A549 (cell line): ENCODE data around the gene FHAD1. TPM values are rescaled to one million over a fixed set of nuclear protein-coding genes. Genes with fewer than 3 reads are reported as not detected.

Experiments used
- ATAC-seq, 2 experiments: fragments of 200-7000 bp in 1 of 2; fragments of >200 bp in 1 of 2; cut with Nextera tagmentation in 1 of 2; cut with Tn5 transposase in 1 of 2; 3 replicates each; pipeline versions ENCODE4 v1.8.0 to v1.9.1; 2018 to 2020; ENCODE audit warnings: mild to moderate bottlenecking in 1 of 2, moderate library complexity in 1 of 2
- CTCF ChIA-PET: fragments of 300-600 bp; sonication (Branson Sonifier 250); formaldehyde crosslinking; extraction: SDS; loops from one replicate; lab custom pipeline; 2021; ENCODE audit warnings: antibody characterized with exemption, inconsistent platforms; lab: Yijun Ruan, JAX
- POLR2A ChIA-PET: fragments of 350-600 bp; formaldehyde crosslinking; extraction: SDS; loops from one replicate; lab custom pipeline; 2021; ENCODE audit warnings: antibody characterized with exemption, inconsistent platforms; lab: Yijun Ruan, JAX
- DNase-seq, 2 experiments: peaks; one replicate each; pipeline versions ENCODE4 v3.0.0 to v3.0.0-alpha.2; 2011 to 2016; ENCODE audit warnings: low read depth in 1 of 2, low spot score in 1 of 2
- FAIRE-seq: peaks from 2 replicates; lab custom pipeline; 2011; peaks lifted over from hg19 to GRCh38; lab: Jason Lieb, UNC
- H3K27ac ChIP-seq, 2 experiments: fragments of >200 bp; sonication (Bioruptor Twin); formaldehyde crosslinking; 3 replicates each; pipeline ENCODE4 v1.5.1; 2016 to 2017
- H3K4me1 ChIP-seq: fragments of >200 bp; sonication (Bioruptor Twin); formaldehyde crosslinking; 3 replicates; pipeline ENCODE4 v1.6.1; 2016
- H3K4me2 ChIP-seq: fragments of >200 bp; sonication (Bioruptor Twin); formaldehyde crosslinking; 3 replicates; pipeline ENCODE4 v1.6.1; 2016
- H3K4me3 ChIP-seq: fragments of >200 bp; sonication (Bioruptor Twin); formaldehyde crosslinking; 3 replicates; pipeline ENCODE4 v1.5.1; 2016
- H3K9me3 ChIP-seq: fragments of >200 bp; sonication (Bioruptor Twin); formaldehyde crosslinking; 3 replicates; pipeline ENCODE4 v1.6.1; 2016
- CBX8 ChIP-seq: fragments of 200-600 bp; sonication (generic); IDR thresholded peaks from 2 replicates; pipeline ENCODE4 v1.6.1; 2016
- CTCF ChIP-seq: fragments of >200 bp; sonication (Bioruptor Twin); formaldehyde crosslinking; IDR thresholded peaks from 3 replicates; pipeline ENCODE4 v1.5.1; 2016
- EHMT2 ChIP-seq: fragments of 200-600 bp; sonication (generic); IDR thresholded peaks from 2 replicates; pipeline ENCODE4 v1.6.1; 2016; ENCODE audit warnings: antibody characterized with exemption, low read depth, mild to moderate bottlenecking, moderate library complexity
- ELK1 ChIP-seq: fragments of 150-350 bp; IDR thresholded peaks from 2 replicates; pipeline ENCODE4 v1.6.1; 2014; ENCODE audit warnings: low read depth, mild to moderate bottlenecking, low read length
- FOSB ChIP-seq: fragments of 250-450 bp; sonication (Bioruptor Pico); IDR thresholded peaks from 2 replicates; pipeline ENCODE4 v1.5.0; 2020; ENCODE audit warnings: mild to moderate bottlenecking, moderate library complexity
- FOXS1 ChIP-seq: fragments of 250-450 bp; sonication (Bioruptor Pico); IDR thresholded peaks from 2 replicates; pipeline ENCODE4 v1.5.0; 2020; ENCODE audit warnings: mild to moderate bottlenecking, moderate library complexity
- HEYL ChIP-seq: fragments of 250-450 bp; sonication (Bioruptor Pico); IDR thresholded peaks from 2 replicates; pipeline ENCODE4 v1.8.0; 2021; ENCODE audit warnings: mild to moderate bottlenecking, moderate library complexity
- HOXB13 ChIP-seq: fragments of 250-450 bp; sonication (Bioruptor Pico); IDR thresholded peaks from 2 replicates; pipeline ENCODE4 v1.5.0; 2020; ENCODE audit warnings: low read depth, mild to moderate bottlenecking, moderate library complexity
- KDM1A ChIP-seq: fragments of 200-600 bp; sonication (generic); IDR thresholded peaks from 2 replicates; pipeline ENCODE4 v1.6.1; 2016; ENCODE audit warnings: low read depth, mild to moderate bottlenecking
- KDM5A ChIP-seq: fragments of 200-600 bp; sonication (generic); IDR thresholded peaks from 2 replicates; pipeline ENCODE4 v1.6.1; 2016; ENCODE audit warnings: antibody characterized with exemption, mild to moderate bottlenecking
- RAD21 ChIP-seq, 2 experiments: fragments of >200 bp in 1 of 2; sonication (Bioruptor Twin) in 1 of 2; formaldehyde crosslinking in 1 of 2; IDR thresholded peaks in 1 of 2; conservative IDR thresholded peaks in 1 of 2; 2 replicates in 1 of 2; 3 replicates in 1 of 2; pipeline ENCODE4 v1.6.1; 2012 to 2018; ENCODE audit warnings: inconsistent platforms in 1 of 2
- REST ChIP-seq: fragments of 200-600 bp; sonication (generic); IDR thresholded peaks from 2 replicates; pipeline ENCODE4 v1.6.1; 2016; ENCODE audit warnings: antibody characterized with exemption, mild to moderate bottlenecking, moderate library complexity
- RNF2 ChIP-seq: fragments of 200-600 bp; sonication (generic); IDR thresholded peaks from 2 replicates; pipeline ENCODE4 v1.6.1; 2016; ENCODE audit warnings: low read depth, mild to moderate bottlenecking, antibody characterized with exemption, moderate library complexity, borderline replicate concordance
- SMC3 ChIP-seq: fragments of >200 bp; sonication (Bioruptor Twin); formaldehyde crosslinking; IDR thresholded peaks from 3 replicates; pipeline ENCODE4 v1.6.1; 2018; ENCODE audit warnings: inconsistent platforms
- SREBF2 ChIP-seq: fragments of 450-650 bp; IDR thresholded peaks from 2 replicates; pipeline ENCODE4 v1.6.1; 2014; ENCODE audit warnings: mild to moderate bottlenecking, moderate library complexity
- TFCP2L1 ChIP-seq: fragments of 250-450 bp; sonication (Bioruptor Pico); IDR thresholded peaks from 2 replicates; pipeline ENCODE4 v1.5.0; 2021; ENCODE audit warnings: mild to moderate bottlenecking
- ZC3H11A ChIP-seq: fragments of 450-650 bp; IDR thresholded peaks from 2 replicates; pipeline ENCODE4 v1.6.1; 2014; ENCODE audit warnings: antibody characterized with exemption, mild to moderate bottlenecking
- ZFP36 ChIP-seq: fragments of 450-650 bp; IDR thresholded peaks from 2 replicates; pipeline ENCODE4 v1.6.1; 2014; ENCODE audit warnings: borderline replicate concordance; ENCODE audit not compliant: partially characterized antibody
- ZSCAN20 ChIP-seq: fragments of 250-450 bp; sonication (Bioruptor Pico); IDR thresholded peaks from 2 replicates; pipeline ENCODE4 v1.8.0; 2022; ENCODE audit warnings: mild to moderate bottlenecking, moderate library complexity
- WGBS: methylation state at CpG from one replicate; pipeline ENCODE4 v1.1.6; 2017; ENCODE audit errors: missing lambda C conversion rate; 5-methylcytosine and 5-hydroxymethylcytosine counted together
- polyA plus RNA-seq, 4 experiments: library from polyadenylated mRNA; depleted of rRNA in 3 of 4; stranded (reverse); fragments of >200 nt; fragmentation: RNase III in 1 of 4; extraction: RNeasy Plus Mini Kit Qiagen cat#74134 plus additional on column Dnase treatment in 1 of 4; gene quantifications; 2 replicates in 3 of 4; 3 replicates in 1 of 4; pipeline ENCODE4 v1.2.3, GENCODE V29; 2011 to 2017

The FHAD1 gene
- polyA plus RNA-seq, 2 of the 4 experiments (the other 2 are of a cell fraction) = 0.31 to 0.32 TPM

GRCh38 chr1:15262706-15263105 lies 15.7 kb downstream of the FHAD1 start:
- TF ChIP-seq CTCF (no peak), EHMT2 (no peak), KDM5A (no peak), FOXS1 (CRISPR knock-in tag) (no peak), SREBF2 (no peak), HEYL (CRISPR knock-in tag) (no peak), ELK1 (no peak), KDM1A (no peak), SMC3 (no peak)
- CTCF ChIA-PET = interaction anchor here (0.6 to 2.9 kb wide), 4 partner anchors 9 to 110 kb away, joined by 3 to 25 read pairs (median 5); no protein-coding TSS in a partner anchor

GRCh38 chr1:15264769-15265168 lies 17.7 kb downstream of the FHAD1 start:
- ChIA-PET POLR2A (no interaction called here), CTCF (interaction anchor here (1.3 kb wide), 1 partner anchor 10 kb away, joined by 3 read pairs; no protein-coding TSS in a partner anchor)
- Histone ChIP-seq H3K4me3 (no peak overlapping the region), H3K4me1 (peaks cover 13% of the 10 kb centered on the region), H3K27ac (no peak overlapping the region), H3K9me3 (no peaks in the 10 kb centered on the region), H3K4me2 (no peak overlapping the region)
- DNase-seq = no peak
- TF ChIP-seq TFCP2L1 = no peak
- TF ChIP-seq ZC3H11A = no peak
- no peak for TF ChIP-seq RNF2
- TF ChIP-seq CBX8 = no peak
- no peak for TF ChIP-seq FOSB (CRISPR knock-in tag)
- no peak for TF ChIP-seq RAD21 (conservative IDR thresholded peaks at IDR 0.05 in 1 of 2, IDR thresholded peaks at IDR 0.05 in 1 of 2)
- no peak for TF ChIP-seq ZSCAN20
- TF ChIP-seq EHMT2 = no peak
- no peak for TF ChIP-seq ZFP36
- no peak for FAIRE-seq
- 47% methylated on average over 2 of the region's 2 CpGs for WGBS
- ATAC-seq = no peak

More at GRCh38 chr1:15262706-15263105, 15.7 kb downstream of the FHAD1 start:
- Histone ChIP-seq H3K27ac (no peak overlapping the region), H3K4me1 (peaks cover 13% of the 10 kb centered on the region), H3K4me3 (no peak overlapping the region), H3K4me2 (no peak overlapping the region), H3K9me3 (no peaks in the 10 kb centered on the region)
- WGBS = 91% methylated on average over 5 of the region's 5 CpGs
- FAIRE-seq = no peak
- DNase-seq = no peak
- ATAC-seq = no peak
- POLR2A ChIA-PET = no interaction called here

- H3K4me2 ChIP-seq = no peak overlapping the region
- no peak overlapping the region for H3K4me3 ChIP-seq
- TF ChIP-seq CTCF (no peak), REST (no peak), HOXB13 (no peak)
- TF ChIP-seq, all 56 proteins: peak for 0
- Histone ChIP-seq H3K9me3 (no peaks in the 10 kb centered on the region), H3K27ac (no peak overlapping the region), H3K4me1 (peaks cover 5% of the 10 kb centered on the region; the same call in 1 of the 3 replicates)
- ChIA-PET CTCF (interaction anchor here (1.2 to 9.6 kb wide), 14 partner anchors 10 to 142 kb away, joined by 3 to 133 read pairs (median 8); partner anchors contain the start of genes FHAD1 and TMEM51), POLR2A (no interaction called here)
- FAIRE-seq (no peak), ATAC-seq (no peak), DNase-seq (no peak)
- WGBS = 93% methylated on average over 7 of the region's 7 CpGs
Observed at GRCh38 chr1:15271196-15271595, 24.2 kb downstream of the FHAD1 start.
